ENCODE results near the gene CD36.

CD36 gene

GRCh38 chr7:80624763-80625162 is 13.7 kb upstream of the CD36 start:
- no peak for DNase-seq (ENCODE audit: low read depth, low spot score)

DNA sequence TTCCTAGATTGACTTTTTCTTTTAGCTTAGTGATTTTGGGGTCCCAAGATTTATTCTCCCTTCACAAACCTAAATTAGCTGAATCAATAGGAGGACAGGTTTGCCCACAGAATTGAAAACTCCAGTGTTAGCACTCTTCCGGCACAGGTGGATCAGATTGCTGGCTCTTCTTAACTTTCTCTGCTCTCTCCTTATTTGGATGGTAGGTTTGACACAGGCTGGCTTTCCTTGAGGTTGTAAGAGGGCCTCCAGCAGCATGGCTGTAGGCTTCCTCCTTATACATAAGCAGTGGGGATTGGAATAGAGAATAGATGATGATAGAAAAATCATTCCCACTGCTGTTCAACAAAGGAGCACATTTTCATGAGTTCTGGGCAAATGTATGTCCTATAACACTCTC is 9.4 kb upstream of the CD36 start:
- no peak for DNase-seq (ENCODE audit: low read depth, low spot score)

GRCh38 chr7:80630608-80631405 is 7.6 kb upstream of the CD36 start:
- DNase-seq (ENCODE audit: low read depth, low spot score) = peak; percentile 53

GRCh38 chr7:80631421-80631820 is 7.0 kb upstream of the CD36 start:
- no peak for DNase-seq (ENCODE audit: low read depth, low spot score)

GRCh38 chr7:80632139-80632538 is 6.3 kb upstream of the CD36 start:
- DNase-seq (ENCODE audit: low read depth, low spot score) = no peak

GRCh38 chr7:80632819-80633218 is 5.6 kb upstream of the CD36 start:
- DNase-seq (ENCODE audit: low read depth, low spot score) = no peak

GRCh38 chr7:80634505-80634904 is 3.9 kb upstream of the CD36 start:
- peak; percentile 13 for DNase-seq (ENCODE audit: low read depth, low spot score)

- no peak for DNase-seq (ENCODE audit: low read depth, low spot score)
Measured at GRCh38 chr7:80635533-80635932, 2.9 kb upstream of the CD36 start.

DNA sequence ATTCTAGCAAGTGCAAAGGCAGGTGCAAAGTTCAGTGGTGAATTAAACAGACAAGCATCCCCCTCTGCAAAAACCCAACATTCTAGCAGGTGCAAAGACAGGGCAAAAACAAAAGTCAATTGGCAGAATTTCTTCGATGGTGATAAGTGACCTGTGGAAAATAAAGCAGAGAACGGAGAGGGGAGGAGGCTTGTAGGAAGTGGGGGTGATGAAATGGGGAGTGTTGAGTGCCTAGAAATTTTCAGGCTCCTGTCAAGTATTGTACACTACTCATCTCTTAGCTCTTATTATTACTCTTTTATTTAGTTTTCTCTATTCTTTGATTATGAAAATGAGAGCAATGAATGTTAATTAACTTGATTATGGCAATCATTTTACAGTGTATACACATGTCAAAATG is 2.4 kb upstream of the CD36 start:
- no peak for DNase-seq (ENCODE audit: low read depth, low spot score)

GRCh38 chr7:80636709-80637108 is 1.7 kb upstream of the CD36 start:
- no peak for DNase-seq (ENCODE audit: low read depth, low spot score)

- DNase-seq (ENCODE audit: low read depth, low spot score) = no peak
Measured at GRCh38 chr7:80637454-80637853, 988 bp upstream of the CD36 start.

- DNase-seq (ENCODE audit: low read depth, low spot score) = no peak
Measured at GRCh38 chr7:80639011-80639410, 569 bp downstream of the CD36 start.

DNA sequence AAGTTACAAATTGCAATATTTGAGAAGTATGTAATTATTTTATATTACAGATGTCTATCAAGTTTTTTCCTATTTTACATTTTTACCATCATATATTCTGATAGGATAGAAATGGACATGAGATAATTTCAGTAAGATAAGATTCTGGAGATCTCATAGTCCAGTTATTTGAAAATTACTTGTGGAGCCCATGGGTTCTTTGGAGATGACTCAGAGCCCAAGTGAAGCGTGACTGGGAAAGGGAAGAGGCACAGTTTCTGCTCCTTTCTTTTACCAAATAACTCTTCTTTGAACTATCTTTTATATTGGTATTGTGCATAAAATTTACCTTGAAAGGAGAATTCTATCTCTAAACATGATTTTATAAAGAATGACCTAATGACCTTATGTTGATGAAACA is 2.4 kb downstream of the CD36 start:
- DNase-seq (ENCODE audit: low read depth, low spot score) = no peak

- no peak for DNase-seq (ENCODE audit: low read depth, low spot score)
Measured at GRCh38 chr7:80641548-80641947, 3.1 kb downstream of the CD36 start.

DNA sequence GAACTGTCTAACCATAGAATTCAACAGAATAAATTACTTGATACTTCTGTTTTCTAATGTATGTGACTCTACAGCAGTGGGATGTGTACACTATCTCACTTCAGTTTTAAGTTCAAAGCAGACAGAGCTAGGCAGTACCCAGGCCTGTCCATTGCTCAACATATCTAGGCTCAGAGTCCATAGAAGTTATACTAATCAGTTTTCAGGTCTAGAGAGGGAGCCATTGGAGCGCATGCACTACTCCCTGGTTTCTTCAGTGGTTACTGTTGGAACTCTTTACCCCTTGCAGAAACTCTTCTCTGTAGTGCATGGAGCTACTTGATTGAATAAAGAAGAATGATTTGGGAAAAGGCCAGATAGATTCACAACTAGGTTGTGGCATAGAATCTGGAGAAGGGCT is 4.4 kb downstream of the CD36 start:
- no peak for DNase-seq (ENCODE audit: low read depth, low spot score)

- no peak for DNase-seq (ENCODE audit: low read depth, low spot score)
Measured at GRCh38 chr7:80643336-80643915, 5.0 kb downstream of the CD36 start.

DNA sequence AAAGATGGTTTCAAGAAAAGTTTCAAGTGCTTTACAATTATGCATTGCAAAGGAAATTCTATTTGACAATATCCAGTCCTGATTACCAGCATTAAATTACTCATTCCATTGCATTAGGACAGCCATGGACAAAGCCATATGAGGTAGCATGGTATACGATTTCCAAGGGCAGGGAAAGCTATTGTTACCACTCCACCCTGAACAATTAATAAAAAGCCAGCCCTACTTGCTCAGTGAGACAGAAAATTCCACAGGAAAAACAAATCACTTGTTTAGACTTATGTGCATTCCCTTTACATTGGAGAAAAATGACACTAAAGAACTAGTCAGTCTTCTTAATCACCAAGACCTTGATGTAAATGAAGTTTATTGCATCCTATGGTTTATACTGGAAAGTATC is 5.6 kb downstream of the CD36 start:
- no peak for DNase-seq (ENCODE audit: low read depth, low spot score)

DNA sequence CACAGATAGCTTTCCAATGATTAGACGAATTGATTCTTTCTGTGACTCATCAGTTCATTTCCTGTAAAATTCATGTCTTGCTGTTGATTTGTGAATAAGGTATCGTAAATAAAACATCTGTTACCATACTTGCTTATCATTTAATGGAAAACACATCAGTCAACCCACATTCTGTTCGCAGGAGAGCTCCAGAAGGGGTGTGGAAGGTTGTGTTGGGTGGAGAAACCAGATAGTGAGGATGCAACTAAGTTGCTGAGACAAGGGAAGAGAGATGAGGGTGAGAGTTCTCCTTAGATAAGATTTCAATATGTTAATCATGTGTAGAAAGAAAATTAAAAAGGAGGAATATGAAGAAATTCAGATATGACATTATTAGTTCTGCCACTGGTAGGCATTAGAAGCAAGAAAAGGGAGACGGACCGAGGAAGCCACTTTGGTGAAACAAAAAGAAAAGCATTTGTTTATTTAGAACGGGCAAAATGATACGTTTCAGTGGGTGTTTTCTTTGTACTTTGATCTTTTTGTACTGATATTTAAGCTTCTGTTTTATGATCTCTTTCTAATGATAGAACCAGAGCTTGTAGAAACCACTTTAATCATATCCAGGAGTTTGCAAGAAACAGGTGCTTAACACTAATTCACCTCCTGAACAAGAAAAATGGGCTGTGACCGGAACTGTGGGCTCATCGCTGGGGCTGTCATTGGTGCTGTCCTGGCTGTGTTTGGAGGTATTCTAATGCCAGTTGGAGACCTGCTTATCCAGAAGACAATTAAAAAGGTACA is 7.8 kb downstream of the CD36 start:
- no peak for DNase-seq (ENCODE audit: low read depth, low spot score)

DNA sequence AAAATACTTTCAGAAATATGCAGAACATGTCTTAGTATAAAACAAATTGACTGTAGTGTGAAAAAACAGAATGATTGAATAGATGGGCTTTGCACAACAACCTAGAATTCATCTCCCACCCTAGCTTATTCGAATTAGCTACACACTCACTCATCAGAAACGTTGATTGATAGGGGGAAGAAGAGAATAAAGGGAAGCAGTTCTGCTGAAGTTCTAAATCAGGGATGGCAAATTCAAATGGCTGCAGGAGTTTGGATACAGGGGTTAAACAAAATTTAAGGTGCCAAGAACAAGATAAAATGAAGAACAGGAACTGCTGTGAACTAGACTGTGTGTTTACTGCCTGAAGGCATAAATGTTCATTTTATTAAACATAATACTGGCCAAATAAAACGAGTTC is 9.0 kb downstream of the CD36 start:
- no peak for DNase-seq (ENCODE audit: low read depth, low spot score)

DNA sequence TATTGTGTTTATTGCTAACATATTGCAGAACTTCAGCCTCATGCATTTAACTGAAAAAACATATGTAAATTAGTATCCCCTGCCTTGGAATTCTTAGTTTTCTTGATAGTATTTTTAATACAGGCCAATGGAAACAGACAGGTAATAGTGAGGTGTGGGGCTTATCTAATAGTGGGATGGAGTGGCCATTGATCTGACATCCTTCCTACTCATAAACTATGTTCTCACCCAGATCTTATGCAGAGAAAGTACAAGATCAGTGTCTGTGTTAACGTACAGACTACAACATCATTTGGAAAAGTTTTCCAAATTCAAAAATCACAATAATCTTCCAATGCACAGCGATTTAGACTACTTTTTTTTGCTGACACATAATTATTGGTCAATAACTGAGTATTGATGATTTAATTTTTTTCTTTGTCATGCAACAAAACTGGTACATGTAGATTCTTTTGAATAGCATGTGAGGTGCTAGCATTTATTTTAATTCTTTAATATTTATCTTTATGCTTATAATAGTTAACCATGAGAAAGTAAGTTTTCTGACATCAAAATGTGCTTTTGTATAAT is 9.7 kb downstream of the CD36 start:
- no peak for DNase-seq (ENCODE audit: low read depth, low spot score)

DNA sequence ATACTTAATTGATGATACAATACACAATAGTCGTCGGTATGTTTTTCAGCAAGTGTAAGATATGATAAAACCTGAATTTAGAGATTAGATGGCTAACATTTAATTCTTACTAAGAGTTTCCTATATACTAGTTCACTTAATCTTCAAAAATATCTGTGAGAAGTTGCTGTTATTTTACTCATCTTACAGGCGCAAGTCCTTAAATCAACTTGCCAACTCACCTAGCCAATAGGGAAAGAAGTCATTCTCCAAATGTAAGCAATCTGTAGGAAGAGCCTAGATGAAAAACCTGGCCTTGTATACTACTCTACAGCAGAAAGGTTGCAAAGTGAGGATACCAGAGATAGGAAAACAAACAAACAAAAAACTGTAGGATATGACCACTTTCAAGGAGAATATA is 10.6 kb downstream of the CD36 start:
- no peak for DNase-seq (ENCODE audit: low read depth, low spot score)

DNA sequence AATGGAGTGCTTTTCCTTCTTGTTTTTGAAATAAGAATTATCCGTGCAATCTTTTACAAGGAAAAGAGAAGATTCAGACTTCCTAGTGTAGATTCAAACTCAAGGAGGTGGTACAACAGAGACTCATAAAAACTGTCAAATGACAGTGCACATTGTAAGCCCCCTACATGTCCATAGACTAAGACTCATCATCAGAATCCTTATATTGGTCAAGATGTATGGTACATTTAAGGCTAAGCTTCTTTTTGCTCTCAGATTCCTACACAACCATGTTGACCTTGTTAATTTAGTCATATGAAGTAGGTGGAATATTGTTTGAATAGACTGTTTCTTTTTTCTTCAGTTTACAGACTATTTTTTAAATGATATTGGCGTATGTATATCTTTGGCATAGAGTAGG is 11.6 kb downstream of the CD36 start:
- DNase-seq (ENCODE audit: low read depth, low spot score) = no peak

- no peak for DNase-seq (ENCODE audit: low read depth, low spot score)
Measured at GRCh38 chr7:80651471-80651870, 13.0 kb downstream of the CD36 start.
